AG09319 (cell line): ENCODE results near the gene GMPS.
"Not testable (repeated sequence)": the region's sequence is repeated elsewhere in the genome, so short reads cannot be mapped to it uniquely, and the experiment has no call there.

Experiments
- DNase-seq: peaks from one replicate; pipeline ENCODE4 v3.0.0-alpha.2; 2010; ENCODE audit warnings: low read depth; ENCODE audit errors: extremely low read depth
- CTCF ChIP-seq: IDR thresholded peaks from 2 replicates; pipeline ENCODE4 v1.5.1; 2011; ENCODE audit warnings: low read depth, mild to moderate bottlenecking, inconsistent platforms, low read length, moderate library complexity

The GMPS gene

GRCh38 chr3:155853214-155854140 lies 17.0 kb upstream of the GMPS start:
- TF ChIP-seq CTCF, result 0 out of 2 replicates have a peak, but pooled peaks have one; percentile 0
- no peak for DNase-seq

DNA sequence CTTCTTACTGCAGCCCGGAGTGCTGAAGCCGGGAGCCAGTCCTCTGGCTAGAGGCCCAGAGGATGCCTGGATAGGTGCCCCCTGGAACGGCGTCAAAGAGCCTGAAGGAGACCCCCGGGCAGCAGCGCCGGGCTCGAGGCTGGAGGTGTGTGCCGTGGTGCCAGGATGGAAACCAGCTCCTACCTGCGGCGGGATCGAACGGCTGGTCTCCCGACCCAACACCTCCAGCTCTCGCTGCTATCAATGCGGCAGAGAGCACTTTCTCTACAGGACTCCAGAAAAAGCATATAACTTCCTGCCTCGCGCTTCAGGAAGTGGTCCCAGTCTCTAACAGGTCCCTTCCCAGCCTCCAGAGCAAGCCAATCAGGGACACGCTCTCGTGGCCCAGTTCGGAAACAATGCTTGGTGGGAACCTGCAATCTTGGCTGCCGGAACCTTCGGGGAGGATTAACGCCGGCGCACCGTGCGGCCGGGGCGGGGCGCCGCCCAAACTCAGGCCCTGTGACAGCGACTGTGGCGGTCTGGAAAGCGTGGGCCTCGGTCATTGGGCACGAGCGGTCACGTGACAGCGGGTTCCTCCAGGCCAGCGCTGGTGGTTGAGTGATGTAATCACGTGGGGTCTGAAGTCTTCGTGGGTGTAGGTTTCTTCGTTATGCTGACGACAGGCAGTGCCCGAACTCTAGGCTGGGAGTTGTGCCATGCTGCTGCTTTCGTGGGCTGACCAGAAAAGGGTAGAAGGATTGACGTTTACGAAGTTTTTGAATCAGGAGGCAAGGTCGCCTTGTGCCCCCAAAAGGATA lies 16.1 kb upstream of the GMPS start, which contains the start of gene SLC33A1:
SLC33A1 (minus strand) TSS at position 287 of the 800 bp plus-strand sequence. CDS start 430 bp downstream, outside the sequence.
- no peak for TF ChIP-seq CTCF
- DNase-seq, result peak; percentile 98

GRCh38 chr3:155859859-155860258 lies 10.6 kb upstream of the GMPS start:
- no peak for DNase-seq
- peak; percentile 32 for TF ChIP-seq CTCF

DNA sequence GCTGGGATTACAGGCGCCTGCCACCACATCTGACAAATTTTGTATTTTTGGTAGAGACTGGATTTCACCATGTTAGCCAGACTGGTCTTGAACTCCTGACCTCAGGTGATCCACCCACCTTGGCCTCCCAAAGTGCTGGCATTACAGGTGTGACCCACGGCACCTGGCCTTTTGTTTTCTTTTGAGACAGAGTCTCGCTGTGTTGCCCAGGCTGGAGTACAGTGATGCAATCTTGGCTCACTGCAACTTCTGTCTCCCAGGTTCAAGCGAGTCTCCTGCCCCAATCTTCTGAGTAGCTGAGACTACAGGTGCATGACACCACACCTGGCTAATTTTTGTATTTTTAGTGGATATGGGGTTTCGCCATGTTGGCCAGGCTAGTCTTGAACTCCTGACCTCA lies 10.0 kb upstream of the GMPS start:
- not testable (repeated sequence) for DNase-seq

DNA sequence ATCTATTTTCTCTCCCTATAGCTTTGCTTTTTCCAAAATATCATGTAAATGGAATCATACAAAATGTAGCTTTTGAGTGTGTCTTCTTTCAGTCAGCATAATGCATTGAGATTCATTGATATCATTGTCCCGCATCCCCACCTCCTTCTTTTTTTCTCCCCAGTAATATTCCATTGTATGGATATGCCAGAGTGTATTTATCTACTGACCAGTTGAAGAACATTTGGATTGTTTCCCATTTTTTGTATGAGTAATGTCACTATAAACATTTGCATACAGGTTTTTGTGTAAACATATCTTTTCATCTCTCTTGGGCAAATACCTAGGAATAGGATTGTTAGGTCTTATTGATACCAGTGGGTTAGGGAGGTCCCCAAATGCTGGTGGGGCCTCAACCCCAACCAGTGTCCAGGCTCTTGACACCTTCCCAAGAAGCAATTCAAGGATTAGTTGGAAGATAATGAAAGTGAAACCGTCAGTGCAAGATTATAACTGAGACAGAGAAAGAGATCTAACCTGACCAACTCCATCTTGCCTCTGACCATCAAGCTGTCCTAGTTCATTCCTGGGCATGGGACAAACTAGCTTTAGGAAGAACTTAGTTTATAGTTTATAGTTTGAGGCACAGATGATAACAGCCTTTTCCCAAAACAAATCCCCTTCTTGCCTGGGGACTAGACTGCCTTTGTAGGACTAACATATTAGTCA lies 8.8 kb upstream of the GMPS start:
- DNase-seq, result no peak
- TF ChIP-seq CTCF, result no peak

DNA sequence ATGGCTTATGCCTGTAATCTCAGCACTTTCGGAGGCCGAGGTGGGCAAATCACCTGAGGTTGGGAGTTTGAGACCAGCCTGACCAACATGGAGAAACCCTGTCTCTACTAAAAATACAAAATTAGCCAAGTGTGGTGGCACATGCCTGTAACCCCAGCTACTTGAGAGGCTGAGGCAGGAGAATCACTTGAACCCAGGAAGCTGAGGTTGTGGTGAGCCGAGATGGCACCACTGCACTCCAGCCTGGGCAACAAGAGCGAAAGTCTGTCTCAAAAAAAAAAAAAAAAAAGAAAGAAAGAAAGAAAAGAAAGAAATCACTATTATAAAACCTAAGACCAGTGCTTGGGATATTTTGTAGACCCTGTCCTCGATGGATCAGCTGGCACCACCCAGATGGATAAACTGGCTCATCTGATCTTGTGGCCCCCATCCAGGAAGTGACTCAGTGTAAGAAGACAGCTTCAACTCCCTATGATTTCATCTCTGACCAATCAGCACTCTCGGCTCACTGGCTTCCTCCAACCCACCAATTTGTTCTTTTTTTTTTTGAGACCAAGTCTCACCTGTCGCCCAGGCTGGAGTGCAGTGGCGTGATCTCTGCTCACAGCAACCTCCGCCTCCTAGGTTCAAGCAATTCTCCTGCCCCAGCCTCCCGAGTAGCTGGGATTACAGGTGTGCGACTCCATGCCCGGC lies 8.0 kb upstream of the GMPS start:
- DNase-seq, result not testable (repeated sequence)

- TF ChIP-seq CTCF, result no peak
- no peak for DNase-seq
These were observed 7.2 kb upstream of the GMPS start for GRCh38 chr3:155863072-155863784.
